Endothelial cell of umbilical vein (primary cell): ENCODE measurements around the gene ITGB2. TPM values are rescaled to one million over a fixed set of nuclear protein-coding genes. Genes with fewer than 3 reads are reported as not detected.
A peak's percentile ranks its signal among the peaks of the same experiment; 100 is the strongest.
"Not testable (repeated sequence)": the region's sequence is repeated elsewhere in the genome, so short reads cannot be mapped to it uniquely, and the experiment has no call there.

Source experiments
- BruUV-seq: library from RNA; stranded (reverse); fragments of 400-500 nt; replicated peaks from 2 replicates; lab custom pipeline; 2021; lab: Mats Ljungman, UMichigan
- CTCF ChIA-PET: fragments of 300-600, 350-600 bp; sonication (Branson Sonifier 250); formaldehyde crosslinking; loops from one replicate; lab custom pipeline; 2021; ENCODE audit warnings: antibody characterized with exemption, inconsistent platforms; lab: Charles Lee
- POLR2A ChIA-PET: fragments of 300-600, 350-600 bp; sonication (Branson Sonifier 250); formaldehyde crosslinking; loops from one replicate; lab custom pipeline; 2021; ENCODE audit warnings: antibody characterized with exemption, inconsistent platforms; lab: Charles Lee
- DNase-seq: peaks from one replicate; pipeline ENCODE4 v3.0.0-alpha.2; 2011; ENCODE audit warnings: low read depth, low spot score
- FAIRE-seq: peaks from 2 replicates; lab custom pipeline; 2011; peaks lifted over from hg19 to GRCh38; lab: Jason Lieb, UNC
- H2AFZ ChIP-seq: 2 replicates; pipeline ENCODE4 v1.6.0; 2012; ENCODE audit warnings: low read depth, low read length, control low read depth, inconsistent platforms
- H3K27ac ChIP-seq: 2 replicates; pipeline ENCODE4 v1.5.1; 2011; ENCODE audit warnings: low read depth, mild to moderate bottlenecking, control low read depth, low read length, moderate library complexity; ENCODE audit not compliant: insufficient read depth
- H3K27me3 ChIP-seq, 2 experiments: 2 replicates each; pipeline versions ENCODE4 v1.6.0 to v1.6.1; 2011; ENCODE audit warnings: low read length in 2 of 2, mixed read lengths in 1 of 2; ENCODE audit not compliant: control insufficient read depth in 2 of 2, insufficient read depth in 2 of 2
- H3K36me3 ChIP-seq, 2 experiments: 2 replicates in 1 of 2; 3 replicates in 1 of 2; pipeline ENCODE4 v1.5.1; 2011; ENCODE audit warnings: low read length in 2 of 2, mild to moderate bottlenecking in 1 of 2, moderate library complexity in 1 of 2; ENCODE audit not compliant: control insufficient read depth in 2 of 2, insufficient read depth in 2 of 2; ENCODE audit errors: extremely low read depth in 1 of 2
- H3K4me1 ChIP-seq: 3 replicates; pipeline ENCODE4 v1.5.1; 2011; ENCODE audit warnings: mild to moderate bottlenecking, low read length; ENCODE audit not compliant: control insufficient read depth, insufficient read depth; ENCODE audit errors: extremely low read depth
- H3K4me2 ChIP-seq: 2 replicates; pipeline ENCODE4 v1.6.1; 2011; ENCODE audit warnings: low read length, control low read depth, mixed read lengths; ENCODE audit not compliant: insufficient read depth
- H3K4me3 ChIP-seq, 3 experiments: fragments of 200-600 bp in 1 of 3; sonication (generic), shearing (Covaris generic) in 1 of 3; replicated peaks in 1 of 3; 2 replicates each; pipeline ENCODE4 v1.5.1; 2011 to 2016; ENCODE audit warnings: control low read depth in 3 of 3, low read length in 3 of 3, mild to moderate bottlenecking in 2 of 3, inconsistent platforms in 1 of 3, low read depth in 1 of 3, moderate library complexity in 1 of 3; ENCODE audit not compliant: insufficient read depth in 1 of 3
- H3K79me2 ChIP-seq: 2 replicates; pipeline ENCODE4 v1.6.0; 2012; ENCODE audit warnings: low read length, inconsistent platforms; ENCODE audit not compliant: control insufficient read depth, insufficient read depth
- H3K9ac ChIP-seq: replicated peaks from 2 replicates; pipeline ENCODE3; 2011; ENCODE audit warnings: low read length, control low read depth; ENCODE audit not compliant: insufficient read depth; ENCODE audit errors: extremely low read depth
- H3K9me1 ChIP-seq: replicated peaks from 3 replicates; pipeline ENCODE4 v1.6.0; 2011; ENCODE audit warnings: mild to moderate bottlenecking, low read length; ENCODE audit not compliant: control insufficient read depth, insufficient read depth; ENCODE audit errors: extremely low read depth
- H3K9me3 ChIP-seq: replicated peaks from 2 replicates; pipeline ENCODE4 v1.5.1; 2012; ENCODE audit warnings: low read length, inconsistent platforms; ENCODE audit not compliant: control insufficient read depth, insufficient read depth
- H4K20me1 ChIP-seq: replicated peaks from 2 replicates; pipeline ENCODE3; 2011; ENCODE audit warnings: mild to moderate bottlenecking, low read length; ENCODE audit not compliant: control insufficient read depth, insufficient read depth; ENCODE audit errors: extremely low read depth
- FOS ChIP-seq: IDR thresholded peaks from 2 replicates; pipeline ENCODE4 v1.6.1; 2011; ENCODE audit warnings: mild to moderate bottlenecking, low read length, moderate library complexity, borderline replicate concordance; ENCODE audit not compliant: insufficient read depth
- MYC ChIP-seq: IDR thresholded peaks from one replicate; pipeline ENCODE4 v1.6.1; 2011; ENCODE audit warnings: mild to moderate bottlenecking, low read depth, low read length
- POLR2A ChIP-seq: IDR thresholded peaks from 2 replicates; pipeline ENCODE4 v1.6.1; 2012; ENCODE audit warnings: low read depth, mild to moderate bottlenecking, control low read depth, low read length
- POLR2AphosphoS5 ChIP-seq: IDR thresholded peaks from 2 replicates; pipeline ENCODE4 v1.6.1; 2012; ENCODE audit warnings: low read depth, mild to moderate bottlenecking, control low read depth, low read length, moderate library complexity; ENCODE audit not compliant: insufficient read depth
- dilution Hi-C: fragments of 300-500 bp; cut with MboI; formaldehyde crosslinking; loops from one replicate; pipeline ENCODE4 v1.15.0; 2019; ENCODE audit warnings: low sequenced_read_pairs; ENCODE audit not compliant: extremely low pct_ligation_motif_present
- intact Hi-C: fragments of 100-400 bp; cut with micrococcal nuclease; formaldehyde crosslinking; loops from one replicate; pipeline ENCODE4 v1.10.0; 2022
- polyA plus RNA-seq, 4 experiments: library from polyadenylated mRNA; depleted of rRNA in 3 of 4; stranded (reverse) in 3 of 4; unstranded in 1 of 4; fragments of >200 nt; gene quantifications; 2 replicates each; pipeline versions ENCODE4 v1.2.1 to v1.2.3, GENCODE V29; 2011 to 2012; ENCODE audit warnings: missing spikeins in 1 of 4
- total RNA-seq: library from RNA; stranded (reverse); gene quantifications from 2 replicates; pipeline ENCODE4 v1.2.3, GENCODE V29; 2021
- TF ChIP-seq, protein P1 (sequence below), 2 donors: IDR thresholded peaks; 1 replicate in 1 of 2; 2 replicates in 1 of 2; pipeline ENCODE4 v1.5.1; 2011; ENCODE audit warnings: low read length in 2 of 2, mild to moderate bottlenecking in 2 of 2, moderate library complexity in 2 of 2, control low read depth in 1 of 2, inconsistent platforms in 1 of 2, low read depth in 1 of 2; ENCODE audit not compliant: insufficient read depth in 1 of 2; ENCODE audit errors: extremely low read depth in 1 of 2

The ITGB2 gene
- total and polyA plus RNA-seq, 2 donors (not counting 3 experiments of a cell fraction or from before 2014, with no cell fraction given), result 0.39 to 0.91 TPM

- no TSS peak for BruUV-seq
- Histone ChIP-seq H3K9ac (no peak overlapping the region), H4K20me1 (no peaks in the 10 kb centered on the region), H3K4me2 (no peak overlapping the region), H3K36me3 (no peaks in the 10 kb centered on the region), H3K79me2 (no peaks in the 10 kb centered on the region), H3K27ac (no peak overlapping the region), H3K27me3 (no peaks in the 10 kb centered on the region), H3K9me1 (no peaks in the 10 kb centered on the region), H2AFZ (no peak overlapping the region), H3K4me1 (peaks cover 28% of the 10 kb centered on the region), H3K9me3 (no peaks in the 10 kb centered on the region), H3K4me3 (no peak overlapping the region)
- ChIA-PET CTCF (interaction anchor here (0.6 to 4.9 kb wide), 6 partner anchors 16 to 120 kb away, joined by 3 to 25 read pairs (median 4); partner anchors contain the start of gene UBE2G2), POLR2A (no interaction called here)
- TF ChIP-seq FOS, result no peak
- TF ChIP-seq MYC, result no peak
- TF ChIP-seq POLR2A, result no peak
- no peak for TF ChIP-seq POLR2AphosphoS5
- TF ChIP-seq, protein P1, sequence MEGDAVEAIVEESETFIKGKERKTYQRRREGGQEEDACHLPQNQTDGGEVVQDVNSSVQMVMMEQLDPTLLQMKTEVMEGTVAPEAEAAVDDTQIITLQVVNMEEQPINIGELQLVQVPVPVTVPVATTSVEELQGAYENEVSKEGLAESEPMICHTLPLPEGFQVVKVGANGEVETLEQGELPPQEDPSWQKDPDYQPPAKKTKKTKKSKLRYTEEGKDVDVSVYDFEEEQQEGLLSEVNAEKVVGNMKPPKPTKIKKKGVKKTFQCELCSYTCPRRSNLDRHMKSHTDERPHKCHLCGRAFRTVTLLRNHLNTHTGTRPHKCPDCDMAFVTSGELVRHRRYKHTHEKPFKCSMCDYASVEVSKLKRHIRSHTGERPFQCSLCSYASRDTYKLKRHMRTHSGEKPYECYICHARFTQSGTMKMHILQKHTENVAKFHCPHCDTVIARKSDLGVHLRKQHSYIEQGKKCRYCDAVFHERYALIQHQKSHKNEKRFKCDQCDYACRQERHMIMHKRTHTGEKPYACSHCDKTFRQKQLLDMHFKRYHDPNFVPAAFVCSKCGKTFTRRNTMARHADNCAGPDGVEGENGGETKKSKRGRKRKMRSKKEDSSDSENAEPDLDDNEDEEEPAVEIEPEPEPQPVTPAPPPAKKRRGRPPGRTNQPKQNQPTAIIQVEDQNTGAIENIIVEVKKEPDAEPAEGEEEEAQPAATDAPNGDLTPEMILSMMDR (IDR thresholded peaks at IDR 0.05; ENCODE audit: extremely low read depth in 1 of 2, insufficient read depth in 1 of 2, low read depth in 1 of 2, low read length in 2 of 2), result no peak
- intact Hi-C loops, result no loop called here
- dilution Hi-C loops, result no loop called here
- DNase-seq (no peak), FAIRE-seq (peak; percentile 4)
Measured at GRCh38 chr21:44913425-44914175, 7.1 kb downstream of the ITGB2 start.

- DNase-seq, dilution Hi-C loops, POLR2A ChIA-PET, H3K9me3 ChIP-seq, H2AFZ ChIP-seq, FAIRE-seq, H3K27ac ChIP-seq, H3K79me2 ChIP-seq, H3K4me3 ChIP-seq, H3K36me3 ChIP-seq, intact Hi-C loops, H3K9me1 ChIP-seq, H3K9ac ChIP-seq, H3K27me3 ChIP-seq, H3K4me2 ChIP-seq, BruUV-seq, H4K20me1 ChIP-seq: not testable (repeated sequence)
- peaks cover 30% of the 10 kb centered on the region for H3K4me1 ChIP-seq
- CTCF ChIA-PET, result interaction anchor here (0.6 to 4.9 kb wide), 5 partner anchors 19 to 119 kb away, joined by 3 to 37 read pairs (median 16); partner anchors contain the start of gene UBE2G2
Measured at GRCh38 chr21:44912506-44913412, 7.9 kb downstream of the ITGB2 start.
